Smooth muscle cell (in vitro differentiated cells): ENCODE data around the gene SLC18A2. TPM values are rescaled to one million over a fixed set of nuclear protein-coding genes. Genes with fewer than 3 reads are reported as not detected.

Experiments used
- DNase-seq: peaks from one replicate; lab custom pipeline; 2025; ENCODE audit not compliant: unreplicated experiment; lab: John Stamatoyannopoulos, UW
- H2AFZ ChIP-seq: fragments of 200-600 bp; sonication (generic); 2 replicates; pipeline ENCODE4 v1.6.0; 2016; ENCODE audit warnings: antibody characterized with exemption, low read depth, mild to moderate bottlenecking
- H3F3A ChIP-seq: fragments of 200-600 bp; sonication (generic); 2 replicates; pipeline ENCODE4 v1.6.0; 2017; ENCODE audit warnings: antibody characterized with exemption, low read depth
- H3K27ac ChIP-seq: fragments of 200-600 bp; sonication (generic); 2 replicates; pipeline ENCODE4 v1.5.1; 2016; ENCODE audit warnings: low read depth, mild to moderate bottlenecking
- H3K27me3 ChIP-seq: fragments of 200-600 bp; sonication (generic); 2 replicates; pipeline ENCODE4 v1.6.1; 2016; ENCODE audit warnings: low read depth, mild to moderate bottlenecking
- H3K36me3 ChIP-seq: fragments of 200-600 bp; sonication (generic); 2 replicates; pipeline ENCODE4 v1.5.1; 2016; ENCODE audit warnings: low read depth
- H3K4me1 ChIP-seq: fragments of 200-600 bp; sonication (generic); 2 replicates; pipeline ENCODE4 v1.5.1; 2016; ENCODE audit warnings: low read depth
- H3K4me2 ChIP-seq: fragments of 200-600 bp; sonication (generic); 2 replicates; pipeline ENCODE4 v1.6.0; 2016; ENCODE audit warnings: mild to moderate bottlenecking
- H3K4me3 ChIP-seq: fragments of 200-600 bp; sonication (generic); 2 replicates; pipeline ENCODE4 v1.5.1; 2016; ENCODE audit warnings: mild to moderate bottlenecking
- H3K79me2 ChIP-seq: fragments of 200-600 bp; sonication (generic); 2 replicates; pipeline ENCODE4 v1.6.0; 2016; ENCODE audit warnings: low read depth, mild to moderate bottlenecking
- H3K9ac ChIP-seq: fragments of 200-600 bp; sonication (generic); 2 replicates; pipeline ENCODE4 v1.6.0; 2016; ENCODE audit warnings: low read depth
- H3K9me3 ChIP-seq: fragments of 200-600 bp; sonication (generic); replicated peaks from 2 replicates; pipeline ENCODE4 v1.5.1; 2016; ENCODE audit warnings: low read depth
- H4K20me1 ChIP-seq: fragments of 200-600 bp; sonication (generic); 2 replicates; pipeline ENCODE4 v1.6.0; 2016; ENCODE audit warnings: low read depth
- WGBS: methylation state at CpG from one replicate; pipeline ENCODE4 v1.1.7; 2016; ENCODE audit warnings: low lambda C conversion rate; 5-methylcytosine and 5-hydroxymethylcytosine counted together
- polyA plus RNA-seq: library from polyadenylated mRNA; unstranded; fragments of >200 nt; fragmentation: Nextera tagmentation; extraction: Ambion mirVana; gene quantifications from 2 replicates; pipeline ENCODE4 v1.2.1, GENCODE V29; 2016
- total RNA-seq: library from RNA; depleted of rRNA; stranded (reverse); fragments of >200 nt; gene quantifications from 2 replicates; pipeline ENCODE4 v1.2.3, GENCODE V29; 2014
- TF ChIP-seq, protein P1 (sequence below): fragments of 200-600 bp; sonication (generic); IDR thresholded peaks from 2 replicates; pipeline ENCODE4 v1.5.1; 2017; ENCODE audit warnings: borderline replicate concordance, mild to moderate bottlenecking, antibody characterized with exemption; ENCODE audit not compliant: insufficient read depth, poor library complexity, severe bottlenecking

The SLC18A2 gene
- total and polyA plus RNA-seq, 2 experiments from 2014 or later, result 0.09 to 0.18 TPM

DNA sequence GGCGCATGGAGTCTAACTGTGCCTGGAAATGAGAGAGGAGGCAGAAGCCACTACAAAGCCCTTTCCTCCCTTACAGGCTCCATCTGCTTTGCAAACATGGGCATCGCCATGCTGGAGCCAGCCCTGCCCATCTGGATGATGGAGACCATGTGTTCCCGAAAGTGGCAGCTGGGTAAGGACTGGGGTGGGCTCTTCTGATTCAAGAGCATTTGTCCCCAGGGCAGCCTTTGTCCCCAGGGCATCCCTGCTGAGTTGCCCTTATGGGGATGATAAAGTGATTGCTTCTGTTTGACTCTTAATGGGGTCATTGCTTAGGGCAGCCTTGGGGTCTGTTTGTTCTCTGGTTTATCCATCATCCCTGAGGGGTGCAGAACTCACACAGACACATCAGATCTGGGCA is 16.8 kb downstream of the SLC18A2 start:
- H3K4me3 ChIP-seq, result no peak overlapping the region
- H3K79me2 ChIP-seq, result no peaks in the 10 kb centered on the region
- H3K9ac ChIP-seq, result no peak overlapping the region
- H3F3A ChIP-seq, result no peaks in the 10 kb centered on the region
- no peaks in the 10 kb centered on the region for H4K20me1 ChIP-seq
- peaks cover 18% of the 10 kb centered on the region for H3K27me3 ChIP-seq
- no peak overlapping the region for H2AFZ ChIP-seq
- no peak for DNase-seq
- no peaks in the 10 kb centered on the region for H3K9me3 ChIP-seq
- H3K4me2 ChIP-seq, result no peak overlapping the region
- TF ChIP-seq, protein P1, sequence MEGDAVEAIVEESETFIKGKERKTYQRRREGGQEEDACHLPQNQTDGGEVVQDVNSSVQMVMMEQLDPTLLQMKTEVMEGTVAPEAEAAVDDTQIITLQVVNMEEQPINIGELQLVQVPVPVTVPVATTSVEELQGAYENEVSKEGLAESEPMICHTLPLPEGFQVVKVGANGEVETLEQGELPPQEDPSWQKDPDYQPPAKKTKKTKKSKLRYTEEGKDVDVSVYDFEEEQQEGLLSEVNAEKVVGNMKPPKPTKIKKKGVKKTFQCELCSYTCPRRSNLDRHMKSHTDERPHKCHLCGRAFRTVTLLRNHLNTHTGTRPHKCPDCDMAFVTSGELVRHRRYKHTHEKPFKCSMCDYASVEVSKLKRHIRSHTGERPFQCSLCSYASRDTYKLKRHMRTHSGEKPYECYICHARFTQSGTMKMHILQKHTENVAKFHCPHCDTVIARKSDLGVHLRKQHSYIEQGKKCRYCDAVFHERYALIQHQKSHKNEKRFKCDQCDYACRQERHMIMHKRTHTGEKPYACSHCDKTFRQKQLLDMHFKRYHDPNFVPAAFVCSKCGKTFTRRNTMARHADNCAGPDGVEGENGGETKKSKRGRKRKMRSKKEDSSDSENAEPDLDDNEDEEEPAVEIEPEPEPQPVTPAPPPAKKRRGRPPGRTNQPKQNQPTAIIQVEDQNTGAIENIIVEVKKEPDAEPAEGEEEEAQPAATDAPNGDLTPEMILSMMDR, result no peak
- 99% methylated on average over 3 of the region's 3 CpGs for WGBS
- H3K4me1 ChIP-seq, result peaks cover 9% of the 10 kb centered on the region
- H3K27ac ChIP-seq, result no peak overlapping the region
- H3K36me3 ChIP-seq, result no peaks in the 10 kb centered on the region

DNA sequence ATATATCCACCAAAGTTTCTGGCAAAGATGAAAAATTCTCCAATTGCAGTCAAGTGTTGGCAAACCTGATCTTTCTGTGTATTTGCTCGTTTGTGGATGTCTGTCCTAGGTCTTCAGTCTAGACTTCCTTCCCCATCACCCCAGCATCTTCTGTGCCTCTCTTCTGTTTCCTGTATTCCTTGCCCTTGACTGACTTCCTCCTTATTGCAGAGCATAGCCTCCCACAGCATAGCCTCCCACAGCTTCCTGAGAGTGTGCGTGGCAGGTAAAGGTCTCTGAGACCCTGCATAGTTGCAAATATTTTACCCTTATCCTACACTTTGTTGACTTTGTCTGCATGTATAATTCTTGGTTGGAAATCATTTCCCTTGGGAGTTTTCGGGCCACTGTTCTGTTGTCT is 18.4 kb downstream of the SLC18A2 start:
- H3K79me2 ChIP-seq, result no peaks in the 10 kb centered on the region
- H3K4me2 ChIP-seq, result no peak overlapping the region
- H3K4me3 ChIP-seq, result no peak overlapping the region
- H3K9me3 ChIP-seq, result no peaks in the 10 kb centered on the region
- TF ChIP-seq, protein P1, result no peak
- H2AFZ ChIP-seq, result no peak overlapping the region
- no peak overlapping the region for H3K27ac ChIP-seq
- peaks cover 18% of the 10 kb centered on the region for H3K27me3 ChIP-seq
- H3K36me3 ChIP-seq, result no peaks in the 10 kb centered on the region
- DNase-seq, result no peak
- H3K4me1 ChIP-seq, result peaks cover 9% of the 10 kb centered on the region
- no peak overlapping the region for H3K9ac ChIP-seq
- no peaks in the 10 kb centered on the region for H4K20me1 ChIP-seq
- H3F3A ChIP-seq, result no peaks in the 10 kb centered on the region
- WGBS, result 91% methylated on average over 3 of the region's 3 CpGs

DNA sequence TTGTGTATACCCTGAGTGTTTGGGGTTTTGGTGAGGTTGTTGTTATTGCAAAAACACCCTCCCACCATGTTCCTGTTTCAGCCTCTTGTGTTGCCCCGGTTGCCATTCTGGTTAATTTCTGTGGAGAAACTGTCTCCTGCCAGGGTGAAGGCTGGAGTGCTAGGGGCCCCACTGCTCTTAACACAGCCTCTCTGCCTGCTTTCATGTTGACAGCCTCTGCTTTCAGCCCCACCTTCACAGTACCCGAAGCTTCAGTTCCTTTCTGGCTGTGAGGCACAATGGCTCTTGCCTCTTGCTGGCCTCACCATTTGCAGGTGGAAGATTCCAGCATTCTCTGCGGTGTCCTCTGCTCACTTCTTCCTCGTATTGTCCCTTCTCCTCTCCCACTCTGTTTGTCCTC is 19.2 kb downstream of the SLC18A2 start:
- no peak overlapping the region for H2AFZ ChIP-seq
- H3K79me2 ChIP-seq, result no peaks in the 10 kb centered on the region
- H3K4me3 ChIP-seq, result no peak overlapping the region
- TF ChIP-seq, protein P1, result no peak
- H3K9ac ChIP-seq, result no peak overlapping the region
- no peaks in the 10 kb centered on the region for H4K20me1 ChIP-seq
- H3K27me3 ChIP-seq, result peaks cover 18% of the 10 kb centered on the region
- no peak overlapping the region for H3K27ac ChIP-seq
- DNase-seq, result no peak
- 62% methylated on average over 4 of the region's 4 CpGs for WGBS
- no peaks in the 10 kb centered on the region for H3K36me3 ChIP-seq
- peaks cover 9% of the 10 kb centered on the region for H3K4me1 ChIP-seq
- no peak overlapping the region for H3K4me2 ChIP-seq
- H3F3A ChIP-seq, result no peaks in the 10 kb centered on the region
- H3K9me3 ChIP-seq, result no peaks in the 10 kb centered on the region

DNA sequence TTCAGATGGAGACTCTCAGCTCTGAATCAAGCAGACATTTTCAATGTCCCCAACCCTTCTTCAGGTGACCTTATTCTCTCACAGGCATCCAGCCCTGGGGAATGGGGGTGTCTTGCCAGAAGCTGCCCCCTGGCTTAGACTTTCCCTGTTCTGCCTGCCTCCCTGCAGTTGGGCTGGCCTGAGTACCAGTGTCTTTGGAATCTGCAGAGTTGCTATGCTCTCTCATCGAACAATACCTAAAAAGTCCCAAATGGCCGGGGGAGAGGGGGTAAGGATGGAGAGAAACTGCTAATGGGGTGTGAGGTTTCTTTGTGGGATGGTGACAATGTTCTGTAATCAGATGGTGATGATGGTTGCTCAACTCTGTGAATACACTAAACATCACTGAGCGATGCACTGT is 20.6 kb downstream of the SLC18A2 start:
- Histone ChIP-seq H3K36me3 (no peaks in the 10 kb centered on the region), H2AFZ (no peak overlapping the region), H3K27ac (no peak overlapping the region), H3F3A (no peaks in the 10 kb centered on the region), H3K79me2 (no peaks in the 10 kb centered on the region), H3K27me3 (peaks cover 18% of the 10 kb centered on the region), H4K20me1 (no peaks in the 10 kb centered on the region), H3K9ac (no peak overlapping the region), H3K4me3 (no peak overlapping the region), H3K4me2 (no peak overlapping the region), H3K4me1 (peaks cover 9% of the 10 kb centered on the region), H3K9me3 (no peaks in the 10 kb centered on the region)
- 94% methylated on average over 3 of the region's 3 CpGs for WGBS
- no peak for DNase-seq
- TF ChIP-seq, protein P1, result no peak
